Measurements from ENCODE around the gene NTRK3. TPM values are rescaled to one million over a fixed set of nuclear protein-coding genes. Genes with fewer than 3 reads are reported as not detected.

The NTRK3 gene
- total RNA-seq, 1 experiment from 2014 or later, result 6.8 TPM

DNA sequence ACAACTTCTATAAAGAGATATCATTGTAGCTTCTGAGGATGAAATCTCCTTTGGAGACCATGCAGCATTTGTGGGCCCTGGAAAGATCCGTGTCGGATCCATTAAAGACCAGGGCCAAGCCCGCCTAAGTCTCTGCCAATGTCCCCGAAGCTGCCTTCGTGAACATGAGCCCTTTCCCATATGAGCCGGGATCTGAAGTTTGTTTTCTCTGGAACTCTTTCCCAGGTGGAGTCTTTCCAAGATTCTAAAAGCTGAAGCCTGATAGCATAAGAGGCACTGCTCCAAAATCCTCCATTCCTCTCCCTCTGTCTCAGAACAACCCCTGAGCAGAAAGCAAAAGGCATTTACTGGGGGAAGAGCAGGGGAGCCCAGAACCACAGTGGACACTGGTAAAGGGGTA lies 274.6 kb downstream of the NTRK3 start:
- DNase-seq (ENCODE audit: low spot score), result no peak
- in situ Hi-C loops (cut with HindIII; ENCODE audit: low sequenced_read_pairs), result no loop called here

DNA sequence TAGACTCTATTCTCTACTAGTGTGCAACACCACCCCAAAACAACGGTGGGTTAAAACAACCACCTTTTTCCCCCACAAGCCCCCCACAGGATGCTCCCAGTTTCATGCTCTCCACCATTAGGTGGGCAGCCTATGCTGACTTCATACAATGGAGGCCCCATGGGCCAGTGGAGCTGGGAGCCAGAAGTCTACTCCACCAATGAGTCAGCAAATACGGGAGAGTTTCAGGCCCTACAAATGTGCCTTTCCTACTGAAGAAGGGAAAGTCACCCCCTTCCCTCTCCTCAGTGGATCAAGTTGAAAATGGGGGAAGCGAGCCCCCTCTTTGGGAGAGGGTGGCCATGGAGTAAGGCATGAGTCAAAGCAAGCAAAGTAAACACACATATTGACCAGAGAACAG lies 278.6 kb downstream of the NTRK3 start:
- DNase-seq (ENCODE audit: low spot score), result no peak
- in situ Hi-C loops (cut with HindIII; ENCODE audit: low sequenced_read_pairs), result no loop called here

DNA sequence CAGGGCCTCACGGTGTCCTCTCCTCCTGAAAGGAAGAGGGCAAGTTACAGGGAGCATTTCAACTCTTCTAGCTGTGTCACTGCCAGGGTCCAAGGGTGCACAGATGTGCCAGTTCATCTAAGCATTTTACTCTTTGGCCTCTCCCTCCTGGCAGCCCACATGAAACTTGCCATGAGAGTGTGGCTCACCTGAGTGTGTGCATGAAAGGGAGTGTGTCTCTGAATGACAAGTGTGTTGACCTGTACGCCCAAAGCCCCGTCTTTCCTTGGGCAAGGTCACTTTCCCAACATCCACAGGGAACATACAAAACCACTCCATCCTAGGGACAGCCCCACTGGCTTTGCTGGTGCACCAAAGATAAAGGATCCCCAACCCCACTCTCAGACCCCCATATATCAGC lies 280.0 kb downstream of the NTRK3 start:
- no peak for DNase-seq (ENCODE audit: low spot score)
- in situ Hi-C loops (cut with HindIII; ENCODE audit: low sequenced_read_pairs), result no loop called here

DNA sequence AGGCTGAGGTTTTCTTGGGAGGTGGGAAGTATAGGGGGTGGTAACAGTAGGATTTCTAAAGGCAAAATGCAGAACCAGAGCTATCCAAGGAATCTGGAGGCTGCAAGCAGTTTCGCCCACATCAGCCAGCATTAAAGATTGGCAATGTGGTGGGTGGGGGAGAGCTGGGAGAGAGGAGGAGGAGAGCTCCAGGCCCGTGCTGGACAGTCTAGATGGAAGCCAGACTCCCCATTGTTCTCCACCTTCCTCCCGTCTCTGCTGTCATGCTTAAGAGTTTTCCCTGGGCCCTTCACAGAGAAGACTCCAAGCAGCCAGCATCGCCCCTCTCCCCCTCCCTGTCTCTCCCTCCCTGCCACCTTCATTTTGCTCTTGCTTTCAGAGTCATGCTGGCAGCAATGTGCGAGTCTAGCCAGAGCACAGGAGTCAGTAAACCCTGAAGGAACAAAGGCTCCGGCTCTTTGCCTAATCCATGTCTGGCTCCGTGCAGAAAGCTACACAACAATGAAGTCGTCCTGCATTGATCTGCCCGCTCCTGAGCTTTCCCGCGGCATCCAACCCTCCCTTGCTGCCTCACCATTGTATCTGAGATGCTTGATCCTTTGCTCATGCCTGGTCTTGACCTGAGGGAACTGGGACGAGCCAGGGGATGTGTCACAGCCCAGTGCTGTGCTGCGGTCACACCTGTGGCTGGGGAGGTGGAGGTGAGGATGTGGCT lies 282.9 kb downstream of the NTRK3 start:
- in situ Hi-C loops (cut with HindIII; ENCODE audit: low sequenced_read_pairs), result no loop called here

DNA sequence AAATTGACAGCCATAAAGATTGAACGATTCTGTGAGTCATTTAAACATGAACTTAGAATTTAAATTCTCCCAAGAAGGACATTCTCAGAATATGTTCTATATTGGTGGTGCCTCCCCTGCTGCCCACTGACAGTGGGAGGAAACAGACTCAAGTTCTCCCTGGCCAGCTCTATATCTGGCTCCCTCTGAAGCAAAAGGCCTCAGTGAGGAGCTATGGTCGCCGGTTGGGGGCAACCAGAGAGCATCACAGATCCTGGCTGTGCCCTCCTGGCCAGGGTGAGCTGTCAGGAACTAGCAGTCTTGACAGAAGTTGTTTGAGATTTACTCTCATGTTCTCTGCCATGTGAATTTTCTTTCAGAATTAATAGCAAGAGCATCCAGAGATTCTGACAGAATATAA lies 285.5 kb downstream of the NTRK3 start:
- in situ Hi-C loops (cut with HindIII; ENCODE audit: low sequenced_read_pairs), result no loop called here

More for the DNA sequence above, 282.9 kb downstream of the NTRK3 start:
- no peak for DNase-seq (ENCODE audit: low spot score)

DNA sequence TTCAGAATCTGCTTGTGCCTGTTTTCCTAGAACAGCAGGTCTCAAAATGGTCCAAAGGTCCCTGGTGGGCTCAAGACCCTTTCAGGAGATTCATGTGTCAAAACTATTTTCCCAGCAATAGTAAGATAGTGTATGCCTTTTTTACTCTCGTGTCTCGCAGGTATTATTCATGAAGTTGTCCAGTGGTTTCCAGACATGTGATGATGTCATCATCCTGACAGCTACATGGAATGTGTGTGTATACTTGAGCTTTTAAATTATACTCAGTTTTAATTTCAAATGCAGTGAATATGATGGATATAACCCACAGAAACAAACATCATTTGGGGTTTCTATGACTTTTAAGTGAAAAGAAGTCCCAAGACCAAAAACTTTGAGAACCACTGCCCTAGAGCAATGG lies 288.6 kb downstream of the NTRK3 start:
- no peak for DNase-seq (ENCODE audit: low spot score)
- in situ Hi-C loops (cut with HindIII; ENCODE audit: low sequenced_read_pairs), result no loop called here

More for the DNA sequence above, 285.5 kb downstream of the NTRK3 start:
- no peak for DNase-seq (ENCODE audit: low spot score)

DNA sequence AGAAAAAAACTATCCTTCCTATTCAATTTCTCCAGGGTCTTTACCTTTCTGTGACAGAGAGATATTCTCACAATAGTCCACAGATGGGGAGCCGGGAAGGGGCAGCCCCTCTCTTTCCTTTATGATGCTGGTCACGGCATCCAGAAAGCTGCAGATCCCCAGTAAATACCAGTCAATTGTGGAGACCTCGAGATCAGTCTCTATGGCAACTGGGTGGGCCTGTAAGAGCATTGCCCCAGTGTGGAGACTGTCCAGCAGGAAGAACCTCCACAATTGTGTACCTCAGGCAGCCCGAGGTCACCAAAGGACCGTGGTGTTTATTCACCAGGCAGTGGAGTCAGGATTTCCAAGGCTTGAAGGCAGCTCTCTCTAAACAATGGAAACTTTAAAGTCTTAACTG lies 291.2 kb downstream of the NTRK3 start:
- DNase-seq (ENCODE audit: low spot score), result no peak
- in situ Hi-C loops (cut with HindIII; ENCODE audit: low sequenced_read_pairs), result no loop called here

DNA sequence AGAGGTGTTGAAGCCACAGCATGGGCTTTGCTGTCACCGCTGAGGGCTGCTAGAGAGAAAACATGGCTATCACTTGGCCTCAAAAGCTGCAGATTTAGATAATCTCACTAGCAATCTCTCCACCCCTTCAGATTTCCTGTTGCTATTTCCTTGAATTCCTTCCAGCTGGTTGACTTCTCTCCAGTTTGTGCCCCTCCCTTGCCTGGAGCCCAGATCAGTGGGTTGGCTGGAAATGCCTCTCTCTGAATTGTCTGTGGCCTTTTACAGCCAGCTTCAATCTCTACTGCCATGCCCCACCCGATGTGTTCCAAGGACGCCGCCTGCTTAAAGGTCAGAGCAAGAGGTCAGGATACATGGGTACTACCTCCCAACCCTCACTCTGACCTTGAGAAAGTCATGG lies 294.1 kb downstream of the NTRK3 start:
- peak; percentile 69 for DNase-seq (ENCODE audit: low spot score)
- in situ Hi-C loops (cut with HindIII; ENCODE audit: low sequenced_read_pairs), result no loop called here

DNA sequence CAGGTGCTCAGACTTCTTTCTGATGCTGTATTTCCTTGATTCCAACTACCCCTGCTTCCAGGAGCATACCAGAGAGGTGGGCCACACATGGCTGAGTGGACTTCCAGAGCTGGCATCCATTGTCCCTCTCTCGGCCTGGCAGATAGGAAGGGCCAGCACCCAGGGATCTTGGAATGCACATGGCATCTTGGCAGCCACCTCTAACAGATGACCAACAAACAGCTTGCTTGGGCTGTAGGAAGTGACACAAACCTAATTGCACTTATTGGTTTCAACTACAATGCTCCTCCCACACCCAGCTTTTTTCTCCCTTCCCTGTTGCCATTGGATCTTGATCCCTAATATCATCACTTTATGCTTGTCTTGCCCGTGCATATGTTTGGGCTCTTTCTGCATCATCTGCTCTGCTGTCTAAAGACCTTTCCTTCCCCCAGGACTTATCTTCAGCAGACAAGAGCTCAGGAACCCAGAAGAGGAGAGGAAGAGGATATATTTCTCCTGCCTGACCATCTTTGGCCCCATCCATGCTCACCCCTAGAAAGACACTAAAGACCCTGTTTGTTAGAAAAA lies 294.6 kb downstream of the NTRK3 start:
- DNase-seq (ENCODE audit: low spot score), result peak; percentile 94
- in situ Hi-C loops (cut with HindIII; ENCODE audit: low sequenced_read_pairs), result no loop called here

DNA sequence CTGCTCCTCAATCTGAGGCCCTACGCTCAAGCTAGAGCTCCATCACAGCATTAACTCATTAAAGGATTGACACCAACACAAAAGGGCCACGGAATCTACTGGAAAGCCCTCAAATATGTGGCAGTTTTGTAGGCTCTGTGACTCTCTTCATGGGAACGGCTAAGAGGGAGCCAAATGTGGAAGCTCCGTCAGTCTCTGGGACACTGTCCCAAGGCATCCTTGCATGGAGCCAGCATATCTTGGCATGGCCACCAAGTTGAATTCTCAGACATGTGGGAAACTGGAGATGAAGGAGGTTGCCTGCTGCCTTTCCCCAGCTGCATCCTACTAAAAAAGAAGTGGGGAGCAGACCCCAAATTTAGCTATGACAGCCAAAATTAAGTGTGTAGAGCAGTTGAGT lies 296.9 kb downstream of the NTRK3 start:
- in situ Hi-C loops (cut with HindIII; ENCODE audit: low sequenced_read_pairs), result no loop called here
- peak; percentile 66 for DNase-seq (ENCODE audit: low spot score)

DNA sequence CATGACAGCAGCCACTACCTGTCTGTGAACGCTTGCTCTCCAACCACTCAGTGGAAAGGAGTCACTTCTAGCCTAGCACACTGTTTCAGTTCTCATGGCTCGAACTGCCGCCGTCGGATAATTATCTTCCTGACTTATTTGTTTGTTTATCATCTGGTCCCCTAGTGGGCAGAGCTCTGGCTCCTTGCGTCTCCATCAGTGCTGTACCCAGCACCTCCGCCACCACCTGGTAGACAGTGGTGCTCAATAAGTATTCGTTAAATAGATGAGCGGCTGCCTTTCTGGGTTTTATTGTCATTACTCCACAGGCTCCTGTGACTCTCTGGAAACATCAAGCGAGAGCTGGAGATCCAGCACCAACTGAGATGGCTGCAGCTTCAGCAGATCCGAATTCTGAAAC lies 297.5 kb downstream of the NTRK3 start:
- DNase-seq (ENCODE audit: low spot score), result no peak
- in situ Hi-C loops (cut with HindIII; ENCODE audit: low sequenced_read_pairs), result no loop called here

DNA sequence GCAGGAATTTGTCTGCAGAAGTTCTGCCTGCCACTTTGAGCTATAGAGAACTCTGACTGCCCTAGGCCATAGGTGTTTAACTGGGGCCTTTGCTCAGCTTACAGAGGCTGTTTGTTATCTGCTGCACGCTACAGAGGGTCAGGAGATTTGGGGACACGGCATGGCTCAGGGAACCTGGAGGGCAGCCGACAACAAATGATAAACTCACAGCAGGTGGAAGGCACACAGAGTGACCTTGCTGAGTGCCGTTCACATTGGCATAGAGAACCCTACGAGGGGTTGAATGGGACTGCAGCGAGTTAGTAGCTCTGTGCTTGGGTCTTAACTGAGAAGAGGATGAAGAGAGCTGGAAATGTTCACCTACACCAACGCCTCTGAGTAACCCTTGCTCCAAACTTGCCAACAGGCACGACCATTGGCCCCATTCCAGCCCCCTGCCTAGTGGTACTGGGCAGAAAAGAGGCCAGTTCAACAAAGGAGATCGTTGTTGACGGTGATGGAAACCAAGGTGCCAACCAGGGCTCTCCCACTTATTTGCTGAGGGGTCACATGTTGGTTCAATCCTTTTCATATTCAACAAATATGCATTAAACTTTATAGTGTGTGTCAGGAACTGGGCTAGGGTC lies 301.1 kb downstream of the NTRK3 start:
- no peak for DNase-seq (ENCODE audit: low spot score)
- in situ Hi-C loops (cut with HindIII; ENCODE audit: low sequenced_read_pairs), result no loop called here

DNA sequence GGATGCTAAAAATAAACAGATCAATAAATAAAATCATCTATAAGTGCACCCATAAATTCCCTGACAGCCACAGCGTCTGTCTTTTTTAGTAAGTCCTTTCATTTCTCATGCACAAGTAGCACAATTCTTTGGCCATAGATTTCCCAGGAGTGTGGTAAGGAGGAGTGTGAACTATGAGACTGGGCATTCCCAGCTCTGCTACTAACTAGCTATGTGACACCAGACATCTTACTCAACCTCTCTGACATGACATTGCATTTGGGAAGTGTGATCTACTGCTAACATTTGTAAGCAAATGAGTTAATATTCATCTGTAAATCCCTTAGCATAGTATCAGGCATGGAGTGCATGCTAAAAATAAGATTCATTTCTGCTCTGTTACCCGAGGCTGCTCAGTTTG lies 301.7 kb downstream of the NTRK3 start:
- DNase-seq (ENCODE audit: low spot score), result no peak
- in situ Hi-C loops (cut with HindIII; ENCODE audit: low sequenced_read_pairs), result no loop called here

DNA sequence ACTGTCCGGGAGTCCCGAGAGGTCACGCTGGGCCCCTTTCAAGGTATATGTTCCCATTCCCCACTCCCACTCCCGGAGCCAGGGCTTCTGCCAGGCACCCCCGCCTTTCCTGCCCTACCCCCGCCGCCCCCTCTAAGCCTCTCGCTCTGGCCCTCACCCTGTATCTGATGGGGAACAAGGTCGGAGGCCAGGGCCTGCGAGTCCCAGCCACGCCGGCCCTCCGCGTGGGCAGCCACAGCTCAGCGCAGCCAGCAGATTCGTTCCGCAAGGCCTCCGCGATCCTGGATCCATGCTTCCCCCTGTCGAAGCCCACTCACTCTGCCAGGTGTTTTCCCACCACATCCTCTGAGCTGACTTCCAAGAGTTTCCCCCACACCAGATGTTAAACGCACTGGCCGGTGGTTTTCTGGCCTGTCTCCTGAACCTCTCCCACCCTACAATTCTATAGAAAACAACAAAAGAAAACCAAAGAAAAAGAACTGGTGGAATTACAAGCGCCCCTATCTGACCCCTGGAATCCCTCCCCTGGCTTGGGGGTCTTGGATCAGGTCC lies 303.7 kb downstream of the NTRK3 start:
- no peak for DNase-seq (ENCODE audit: low spot score)
- in situ Hi-C loops (cut with HindIII; ENCODE audit: low sequenced_read_pairs), result no loop called here

DNA sequence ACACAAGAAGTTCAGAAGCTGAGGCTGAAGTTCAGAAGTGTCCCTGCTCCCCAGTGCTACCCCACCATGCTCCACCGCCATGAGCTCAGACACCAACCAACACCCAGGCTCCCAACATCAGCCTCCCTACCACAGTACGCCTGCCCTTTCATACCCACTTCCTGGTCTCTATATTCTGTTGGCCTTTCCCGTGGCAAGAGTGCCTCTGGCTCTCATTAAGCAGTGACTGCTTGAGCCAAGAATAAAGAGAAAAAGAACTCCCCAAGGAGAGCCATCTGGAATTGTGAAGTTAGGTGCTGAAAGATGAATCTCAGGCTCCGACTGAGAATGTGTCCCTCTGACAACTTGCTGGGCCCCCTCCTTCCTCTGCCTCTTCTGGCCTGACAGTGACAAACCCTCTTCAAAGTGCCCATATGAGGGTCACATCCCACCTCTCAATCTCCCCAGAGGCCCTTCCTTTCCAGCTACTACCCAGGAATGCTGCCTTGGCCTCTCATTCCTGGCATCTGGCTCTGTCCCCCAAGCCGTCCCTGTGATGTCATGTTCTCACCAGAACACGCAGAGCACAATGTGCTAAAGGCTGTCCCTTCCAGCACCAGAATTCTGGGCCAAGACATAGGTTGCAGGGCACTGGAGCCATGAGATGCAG lies 306.8 kb downstream of the NTRK3 start:
- no peak for DNase-seq (ENCODE audit: low spot score)
- in situ Hi-C loops (cut with HindIII; ENCODE audit: low sequenced_read_pairs), result no loop called here

DNA sequence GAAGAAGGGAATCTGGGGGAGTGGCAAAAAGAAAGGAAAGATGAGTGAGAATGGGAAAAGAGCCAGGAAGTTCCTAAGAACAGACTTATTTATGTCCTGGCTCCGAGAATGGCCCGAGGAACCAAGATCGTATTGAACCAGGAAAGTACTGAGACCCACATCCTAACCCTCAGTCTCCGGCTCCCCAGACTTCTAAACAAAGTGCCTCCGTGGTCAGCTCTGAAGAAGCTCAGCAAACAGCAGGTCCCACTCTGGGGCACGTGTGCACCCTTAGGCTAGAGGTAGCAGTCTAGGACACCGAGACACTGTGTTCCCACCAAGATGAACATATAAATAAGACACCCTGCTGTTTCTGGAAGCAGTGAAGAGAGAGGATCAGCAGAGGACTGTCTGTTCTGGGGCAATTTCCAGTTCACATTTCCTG lies 307.4 kb downstream of the NTRK3 start:
- in situ Hi-C loops (cut with HindIII; ENCODE audit: low sequenced_read_pairs), result no loop called here
- DNase-seq (ENCODE audit: low spot score), result no peak

DNA sequence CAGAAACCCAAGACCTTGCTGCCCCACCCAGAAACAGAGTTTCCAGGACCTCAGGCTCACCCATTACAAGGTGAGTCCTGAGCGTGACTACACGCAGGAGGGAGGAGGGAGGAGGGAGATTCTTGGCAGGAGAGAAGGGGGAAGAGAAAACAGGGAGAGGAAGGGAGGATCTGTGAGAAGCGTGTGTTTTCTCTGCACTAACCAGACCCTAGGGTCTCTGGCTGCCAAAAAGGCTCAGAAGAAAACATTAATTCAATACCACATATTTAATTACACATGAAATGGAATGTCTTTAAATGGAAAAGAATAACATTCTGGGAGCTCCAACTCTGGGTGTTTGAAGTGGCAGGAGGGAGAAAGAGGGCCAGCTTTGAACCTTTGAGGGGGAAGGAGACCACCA lies 309.0 kb downstream of the NTRK3 start:
- in situ Hi-C loops (cut with HindIII; ENCODE audit: low sequenced_read_pairs), result no loop called here

DNA sequence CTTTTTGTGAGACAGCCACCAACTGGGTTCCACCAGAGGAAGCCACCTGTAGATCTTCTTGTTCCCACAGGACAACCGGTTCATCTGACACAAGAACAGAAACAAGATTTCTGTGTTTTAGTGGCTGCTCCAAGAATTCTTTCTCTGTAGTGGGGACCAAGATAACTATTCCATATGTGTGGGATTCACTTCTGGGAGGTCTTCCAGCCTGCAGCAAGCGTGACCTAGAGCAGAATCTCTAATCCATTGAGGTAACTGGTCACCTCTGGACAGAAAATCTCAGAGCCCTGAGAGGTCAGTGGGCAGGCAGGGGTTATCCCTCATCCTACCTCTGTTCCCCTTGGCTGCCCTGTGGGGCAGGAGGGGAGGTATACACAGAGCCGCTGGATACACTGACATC lies 311.3 kb downstream of the NTRK3 start:
- DNase-seq (ENCODE audit: low spot score), result no peak
- in situ Hi-C loops (cut with HindIII; ENCODE audit: low sequenced_read_pairs), result no loop called here

More for the DNA sequence above, 309.0 kb downstream of the NTRK3 start:
- DNase-seq (ENCODE audit: low spot score), result no peak

DNA sequence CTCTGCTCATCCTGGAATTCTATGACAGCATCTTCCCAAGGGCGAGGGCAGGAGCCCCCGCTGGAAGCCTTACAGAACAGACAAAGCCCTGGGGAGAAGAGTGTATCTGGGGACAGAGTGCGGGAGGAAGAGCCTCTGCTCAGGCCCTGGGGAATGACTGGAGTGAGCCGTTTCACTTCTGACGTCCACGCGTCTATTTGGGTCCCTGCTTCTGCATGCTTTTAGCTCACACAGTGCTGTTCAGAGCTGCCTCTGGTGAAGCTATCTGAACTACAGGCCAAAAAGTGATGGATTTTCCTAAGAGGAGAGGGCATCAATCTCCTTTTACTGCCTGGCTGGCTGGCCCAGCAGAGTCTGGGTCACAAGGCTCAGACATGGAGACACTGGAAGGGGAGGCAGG lies 311.8 kb downstream of the NTRK3 start:
- in situ Hi-C loops (cut with HindIII; ENCODE audit: low sequenced_read_pairs), result no loop called here
- DNase-seq (ENCODE audit: low spot score), result no peak

DNA sequence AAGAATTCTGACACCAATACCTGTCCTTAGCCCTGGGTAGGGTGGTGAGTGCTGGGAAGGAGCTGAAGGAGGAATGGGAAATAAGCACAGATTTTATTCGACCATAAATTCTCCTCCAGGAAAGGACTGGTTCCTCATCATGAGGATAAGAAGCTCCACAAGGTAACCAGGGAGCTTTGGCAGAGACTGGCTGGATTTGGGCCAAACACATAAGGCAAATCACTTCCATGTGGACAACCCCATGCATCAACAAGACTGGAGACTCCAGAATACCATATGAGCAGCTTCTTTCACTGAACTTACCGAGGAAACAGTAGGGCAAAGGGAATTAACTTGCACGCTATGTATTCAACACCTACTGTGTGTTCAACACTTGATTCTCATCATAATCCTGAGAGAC lies 312.5 kb downstream of the NTRK3 start:
- in situ Hi-C loops (cut with HindIII; ENCODE audit: low sequenced_read_pairs), result no loop called here
- DNase-seq (ENCODE audit: low spot score), result peak; percentile 87

Measured in G401 (cell line).